ENCODE measurements around the gene SLC22A3. TPM values are rescaled to one million over a fixed set of nuclear protein-coding genes. Genes with fewer than 3 reads are reported as not detected.

Gene SLC22A3, protein sequence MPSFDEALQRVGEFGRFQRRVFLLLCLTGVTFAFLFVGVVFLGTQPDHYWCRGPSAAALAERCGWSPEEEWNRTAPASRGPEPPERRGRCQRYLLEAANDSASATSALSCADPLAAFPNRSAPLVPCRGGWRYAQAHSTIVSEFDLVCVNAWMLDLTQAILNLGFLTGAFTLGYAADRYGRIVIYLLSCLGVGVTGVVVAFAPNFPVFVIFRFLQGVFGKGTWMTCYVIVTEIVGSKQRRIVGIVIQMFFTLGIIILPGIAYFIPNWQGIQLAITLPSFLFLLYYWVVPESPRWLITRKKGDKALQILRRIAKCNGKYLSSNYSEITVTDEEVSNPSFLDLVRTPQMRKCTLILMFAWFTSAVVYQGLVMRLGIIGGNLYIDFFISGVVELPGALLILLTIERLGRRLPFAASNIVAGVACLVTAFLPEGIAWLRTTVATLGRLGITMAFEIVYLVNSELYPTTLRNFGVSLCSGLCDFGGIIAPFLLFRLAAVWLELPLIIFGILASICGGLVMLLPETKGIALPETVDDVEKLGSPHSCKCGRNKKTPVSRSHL
- 1.8 and 2.9 TPM in 2 replicates for total RNA-seq

DNA sequence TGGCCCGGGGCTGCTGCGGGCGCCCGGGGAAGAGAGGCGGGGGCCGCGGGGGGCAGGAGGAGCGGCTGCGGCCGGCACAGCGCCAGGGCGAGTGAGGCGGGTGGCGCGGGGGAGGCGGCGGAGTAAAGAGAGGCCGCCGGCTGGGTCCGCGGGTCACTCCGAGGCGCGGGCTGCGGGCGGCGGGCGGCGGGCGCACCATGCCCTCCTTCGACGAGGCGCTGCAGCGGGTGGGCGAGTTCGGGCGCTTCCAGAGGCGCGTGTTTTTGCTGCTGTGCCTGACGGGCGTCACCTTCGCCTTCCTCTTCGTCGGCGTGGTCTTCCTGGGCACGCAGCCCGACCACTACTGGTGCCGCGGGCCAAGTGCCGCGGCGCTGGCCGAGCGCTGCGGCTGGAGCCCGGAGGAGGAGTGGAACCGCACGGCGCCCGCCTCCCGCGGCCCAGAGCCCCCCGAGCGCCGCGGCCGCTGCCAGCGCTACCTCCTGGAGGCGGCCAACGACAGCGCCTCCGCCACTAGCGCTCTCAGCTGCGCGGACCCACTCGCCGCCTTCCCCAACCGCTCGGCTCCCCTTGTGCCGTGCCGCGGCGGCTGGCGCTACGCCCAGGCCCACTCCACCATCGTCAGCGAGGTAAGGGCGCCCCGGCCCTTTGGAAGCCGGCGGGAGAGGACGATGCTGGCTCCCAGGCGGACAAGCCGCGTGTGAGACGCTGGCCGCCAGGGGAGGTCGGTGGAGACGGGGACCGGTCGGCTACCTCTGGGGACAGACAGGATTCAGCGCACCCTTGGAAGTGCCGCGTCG, at the start of gene SLC22A3:
TSS of gene SLC22A3 (plus strand) at position 156 of the 797 bp plus-strand sequence. CDS start at position 198, 42 bp downstream.

Other genes with a start within 250 kb of the SLC22A3 start
- gene SLC22A1, start 226.6 kb upstream of the SLC22A3 start, total RNA-seq, result 0.62 and 0.77 TPM in 2 replicates
- 0.12 TPM in 1 of 2 replicates, not detected in the other for gene SLC22A2, start 89.6 kb upstream of the SLC22A3 start, total RNA-seq